ENCODE results near the gene EPHA3.

EPHA3 gene

DNA sequence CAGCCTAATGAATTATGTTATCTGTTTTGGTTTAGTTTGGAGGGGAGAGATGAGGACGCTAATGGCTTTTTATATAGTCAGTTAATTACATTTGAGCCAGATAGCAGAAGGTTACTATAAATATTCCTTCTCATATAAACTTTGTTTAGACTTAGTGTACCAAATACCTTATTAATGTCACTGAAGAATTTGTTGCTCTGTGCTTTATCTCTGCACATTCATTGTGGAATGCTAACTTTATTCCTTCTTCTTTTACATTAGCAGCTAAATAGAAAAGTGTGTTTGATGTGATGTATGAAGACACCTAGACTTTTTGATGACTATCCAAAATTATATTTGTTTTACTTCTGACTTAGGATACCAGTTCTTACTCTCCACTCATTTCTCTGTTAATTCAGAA, 105.2 kb downstream of the EPHA3 start:
- no peak overlapping the region for H3K4me3 ChIP-seq (ENCODE audit: control insufficient read depth, low read depth, low read length)
- DNase-seq (ENCODE audit: low read depth), result no peak
- TF ChIP-seq, protein P1, sequence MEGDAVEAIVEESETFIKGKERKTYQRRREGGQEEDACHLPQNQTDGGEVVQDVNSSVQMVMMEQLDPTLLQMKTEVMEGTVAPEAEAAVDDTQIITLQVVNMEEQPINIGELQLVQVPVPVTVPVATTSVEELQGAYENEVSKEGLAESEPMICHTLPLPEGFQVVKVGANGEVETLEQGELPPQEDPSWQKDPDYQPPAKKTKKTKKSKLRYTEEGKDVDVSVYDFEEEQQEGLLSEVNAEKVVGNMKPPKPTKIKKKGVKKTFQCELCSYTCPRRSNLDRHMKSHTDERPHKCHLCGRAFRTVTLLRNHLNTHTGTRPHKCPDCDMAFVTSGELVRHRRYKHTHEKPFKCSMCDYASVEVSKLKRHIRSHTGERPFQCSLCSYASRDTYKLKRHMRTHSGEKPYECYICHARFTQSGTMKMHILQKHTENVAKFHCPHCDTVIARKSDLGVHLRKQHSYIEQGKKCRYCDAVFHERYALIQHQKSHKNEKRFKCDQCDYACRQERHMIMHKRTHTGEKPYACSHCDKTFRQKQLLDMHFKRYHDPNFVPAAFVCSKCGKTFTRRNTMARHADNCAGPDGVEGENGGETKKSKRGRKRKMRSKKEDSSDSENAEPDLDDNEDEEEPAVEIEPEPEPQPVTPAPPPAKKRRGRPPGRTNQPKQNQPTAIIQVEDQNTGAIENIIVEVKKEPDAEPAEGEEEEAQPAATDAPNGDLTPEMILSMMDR (IDR thresholded peaks at IDR 0.05; ENCODE audit: control insufficient read depth, insufficient read depth, low read depth, low read length, missing control alignments), result no peak

DNA sequence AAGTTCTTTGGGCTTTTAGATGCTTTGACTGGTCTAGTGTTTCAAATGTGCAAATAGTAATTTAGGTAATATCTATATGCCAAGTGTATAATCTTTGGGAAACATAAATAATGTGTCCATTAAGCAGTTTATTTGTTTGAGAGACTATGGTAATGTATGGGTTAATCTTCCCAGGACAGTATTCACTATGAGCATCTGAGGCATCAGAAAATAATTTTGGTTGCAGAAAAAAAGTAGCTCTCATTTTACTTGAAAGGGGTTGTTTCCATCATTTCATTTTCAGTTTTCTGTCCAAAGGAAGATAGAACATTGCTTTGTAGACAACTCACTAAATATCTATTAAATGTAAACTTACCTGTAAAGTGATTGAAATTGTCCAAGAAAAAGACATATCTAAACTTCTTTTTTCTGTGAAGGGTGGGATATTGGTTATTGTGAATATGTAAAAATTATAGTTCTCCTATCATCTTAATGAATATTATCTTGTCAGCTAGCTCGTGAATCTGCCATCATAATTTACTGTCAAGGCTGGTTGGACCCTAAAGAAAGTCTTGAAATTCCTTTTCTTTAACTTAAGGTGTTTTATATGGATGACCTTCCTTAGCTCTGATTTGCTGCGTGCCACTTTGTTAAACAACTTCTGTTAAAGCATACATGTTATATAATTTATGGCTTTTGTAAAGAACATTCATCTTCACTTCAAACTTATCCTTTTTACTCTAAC, 108.8 kb downstream of the EPHA3 start:
- TF ChIP-seq, protein P1 (IDR thresholded peaks at IDR 0.05; ENCODE audit: control insufficient read depth, insufficient read depth, low read depth, low read length, missing control alignments), result no peak
- no peak for DNase-seq (ENCODE audit: low read depth)

DNA sequence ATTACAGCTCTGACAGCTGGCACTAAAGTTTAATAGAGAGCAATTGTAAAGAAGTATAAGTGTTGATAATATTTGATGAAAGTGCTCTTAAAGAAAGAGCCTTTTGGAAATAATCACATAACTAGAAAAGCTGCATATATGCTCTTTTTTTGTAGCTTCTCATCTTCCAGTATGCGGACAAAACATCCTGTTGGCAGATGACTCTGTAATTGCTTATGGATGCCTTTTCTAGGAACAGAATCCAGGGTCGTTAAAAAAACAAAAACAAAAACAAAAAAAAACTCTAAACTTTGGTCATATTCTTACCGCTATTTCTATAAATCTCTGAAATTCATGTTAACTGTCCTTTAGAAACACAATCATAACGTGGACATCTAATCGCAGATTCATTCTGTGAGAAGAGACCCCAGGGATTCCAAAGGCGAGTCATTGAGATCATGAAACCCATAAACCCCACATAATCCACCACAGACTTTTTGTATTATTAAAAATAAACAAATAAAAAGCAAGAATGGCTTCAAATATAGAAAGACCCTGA, 109.8 kb downstream of the EPHA3 start:
- no peak overlapping the region for H3K4me3 ChIP-seq (ENCODE audit: control insufficient read depth, low read depth, low read length)
- TF ChIP-seq, protein P1 (IDR thresholded peaks at IDR 0.05; ENCODE audit: control insufficient read depth, insufficient read depth, low read depth, low read length, missing control alignments), result no peak
- no peak for DNase-seq (ENCODE audit: low read depth)

More for the DNA sequence above, 108.8 kb downstream of the EPHA3 start:
- H3K4me3 ChIP-seq (ENCODE audit: control insufficient read depth, low read depth, low read length), result no peak overlapping the region

DNA sequence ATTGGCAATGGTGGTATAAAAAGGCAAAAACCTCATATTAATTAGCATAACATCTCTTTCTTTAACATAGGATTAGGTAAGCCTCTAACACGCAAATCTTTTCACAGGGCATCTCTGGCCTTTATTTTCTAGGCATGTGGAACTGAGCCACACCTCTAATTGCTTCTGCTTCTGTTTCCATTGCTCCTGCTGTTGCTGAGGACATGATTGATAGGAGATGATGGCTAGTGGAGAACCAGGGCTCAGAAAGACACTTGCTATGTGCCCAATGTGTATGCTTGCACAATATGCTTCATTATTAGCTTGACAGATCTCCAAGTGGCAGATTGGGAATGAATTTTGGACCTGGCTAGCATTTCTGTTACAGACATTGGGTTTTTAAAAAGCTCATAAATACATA, 114.5 kb downstream of the EPHA3 start:
- DNase-seq (ENCODE audit: low read depth), result no peak
- TF ChIP-seq, protein P1 (IDR thresholded peaks at IDR 0.05; ENCODE audit: control insufficient read depth, insufficient read depth, low read depth, low read length, missing control alignments), result no peak
- H3K4me3 ChIP-seq (ENCODE audit: control insufficient read depth, low read depth, low read length), result no peak overlapping the region

DNA sequence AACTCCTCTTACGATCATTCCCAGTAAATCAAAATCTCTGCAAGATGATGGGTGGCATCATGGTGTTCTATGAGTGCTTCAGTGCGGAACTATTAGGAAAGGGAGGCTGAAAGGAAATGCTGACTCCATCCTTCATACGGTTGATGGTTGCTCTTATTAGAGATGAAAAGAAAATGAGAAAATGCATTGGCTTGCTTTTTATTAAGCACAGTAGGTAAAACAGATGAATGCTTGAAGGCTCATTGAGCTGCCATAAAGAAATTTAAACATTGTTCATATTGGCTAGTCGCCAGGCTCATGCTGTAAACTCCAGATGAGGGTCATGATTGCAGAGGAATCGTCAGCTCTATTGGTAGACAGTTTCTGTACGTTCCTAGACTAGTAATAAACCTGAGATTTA, 115.8 kb downstream of the EPHA3 start:
- DNase-seq (ENCODE audit: low read depth), result no peak
- no peak overlapping the region for H3K4me3 ChIP-seq (ENCODE audit: control insufficient read depth, low read depth, low read length)
- TF ChIP-seq, protein P1 (IDR thresholded peaks at IDR 0.05; ENCODE audit: control insufficient read depth, insufficient read depth, low read depth, low read length, missing control alignments), result no peak

DNA sequence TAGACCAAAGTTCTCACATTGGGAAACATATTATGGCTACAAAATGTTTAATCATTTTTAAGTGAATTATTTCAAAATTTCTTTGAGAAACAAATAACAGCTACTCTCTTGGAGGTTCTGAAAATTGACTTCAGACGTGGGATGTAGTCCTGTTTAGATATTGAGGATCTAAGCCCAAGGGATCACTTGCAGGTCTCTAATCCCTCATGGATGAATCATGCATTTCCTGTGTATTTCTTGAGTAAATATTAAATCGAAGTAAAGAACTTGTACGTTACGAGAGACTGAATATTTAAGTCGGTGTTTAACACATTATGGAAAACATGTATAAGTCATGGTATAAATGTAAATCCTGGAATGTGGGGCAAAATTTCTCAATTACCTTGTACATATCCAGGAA, 119.8 kb downstream of the EPHA3 start:
- no peak overlapping the region for H3K4me3 ChIP-seq (ENCODE audit: control insufficient read depth, low read depth, low read length)
- TF ChIP-seq, protein P1 (IDR thresholded peaks at IDR 0.05; ENCODE audit: control insufficient read depth, insufficient read depth, low read depth, low read length, missing control alignments), result no peak
- no peak for DNase-seq (ENCODE audit: low read depth)
